Measurements from ENCODE around the gene LTBP3.

DNA sequence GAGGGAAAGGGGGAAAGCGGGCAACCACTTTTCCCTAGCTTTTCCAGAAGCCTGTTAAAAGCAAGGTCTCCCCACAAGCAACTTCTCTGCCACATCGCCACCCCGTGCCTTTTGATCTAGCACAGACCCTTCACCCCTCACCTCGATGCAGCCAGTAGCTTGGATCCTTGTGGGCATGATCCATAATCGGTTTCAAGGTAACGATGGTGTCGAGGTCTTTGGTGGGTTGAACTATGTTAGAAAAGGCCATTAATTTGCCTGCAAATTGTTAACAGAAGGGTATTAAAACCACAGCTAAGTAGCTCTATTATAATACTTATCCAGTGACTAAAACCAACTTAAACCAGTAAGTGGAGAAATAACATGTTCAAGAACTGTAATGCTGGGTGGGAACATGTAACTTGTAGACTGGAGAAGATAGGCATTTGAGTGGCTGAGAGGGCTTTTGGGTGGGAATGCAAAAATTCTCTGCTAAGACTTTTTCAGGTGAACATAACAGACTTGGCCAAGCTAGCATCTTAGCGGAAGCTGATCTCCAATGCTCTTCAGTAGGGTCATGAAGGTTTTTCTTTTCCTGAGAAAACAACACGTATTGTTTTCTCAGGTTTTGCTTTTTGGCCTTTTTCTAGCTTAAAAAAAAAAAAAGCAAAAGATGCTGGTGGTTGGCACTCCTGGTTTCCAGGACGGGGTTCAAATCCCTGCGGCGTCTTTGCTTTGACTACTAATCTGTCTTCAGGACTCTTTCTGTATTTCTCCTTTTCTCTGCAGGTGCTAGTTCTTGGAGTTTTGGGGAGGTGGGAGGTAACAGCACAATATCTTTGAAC, 52.5 kb downstream of the LTBP3 start:
- TF ChIP-seq, protein P1, sequence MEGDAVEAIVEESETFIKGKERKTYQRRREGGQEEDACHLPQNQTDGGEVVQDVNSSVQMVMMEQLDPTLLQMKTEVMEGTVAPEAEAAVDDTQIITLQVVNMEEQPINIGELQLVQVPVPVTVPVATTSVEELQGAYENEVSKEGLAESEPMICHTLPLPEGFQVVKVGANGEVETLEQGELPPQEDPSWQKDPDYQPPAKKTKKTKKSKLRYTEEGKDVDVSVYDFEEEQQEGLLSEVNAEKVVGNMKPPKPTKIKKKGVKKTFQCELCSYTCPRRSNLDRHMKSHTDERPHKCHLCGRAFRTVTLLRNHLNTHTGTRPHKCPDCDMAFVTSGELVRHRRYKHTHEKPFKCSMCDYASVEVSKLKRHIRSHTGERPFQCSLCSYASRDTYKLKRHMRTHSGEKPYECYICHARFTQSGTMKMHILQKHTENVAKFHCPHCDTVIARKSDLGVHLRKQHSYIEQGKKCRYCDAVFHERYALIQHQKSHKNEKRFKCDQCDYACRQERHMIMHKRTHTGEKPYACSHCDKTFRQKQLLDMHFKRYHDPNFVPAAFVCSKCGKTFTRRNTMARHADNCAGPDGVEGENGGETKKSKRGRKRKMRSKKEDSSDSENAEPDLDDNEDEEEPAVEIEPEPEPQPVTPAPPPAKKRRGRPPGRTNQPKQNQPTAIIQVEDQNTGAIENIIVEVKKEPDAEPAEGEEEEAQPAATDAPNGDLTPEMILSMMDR (conservative IDR thresholded peaks at IDR 0.05; ENCODE audit: low read length), result no peak
- TF ChIP-seq EZH2phosphoT487 (IDR thresholded peaks at IDR 0.05; ENCODE audit: borderline replicate concordance, low read depth, low read length), result no peak

Measured in OCI-LY7 (cell line).